HG03039 (cell line): ENCODE data around the gene GUK1.
"Not testable (repeated sequence)": the region's sequence is repeated elsewhere in the genome, so short reads cannot be mapped to it uniquely, and the experiment has no call there.

Source experiments
- ATAC-seq: cut with Tn5 transposase; IDR thresholded peaks from one replicate; pipeline ENCODE4 v1.9.1; 2021; ENCODE audit warnings: mild to moderate bottlenecking, moderate library complexity; ENCODE audit not compliant: unreplicated experiment

The GUK1 gene

DNA sequence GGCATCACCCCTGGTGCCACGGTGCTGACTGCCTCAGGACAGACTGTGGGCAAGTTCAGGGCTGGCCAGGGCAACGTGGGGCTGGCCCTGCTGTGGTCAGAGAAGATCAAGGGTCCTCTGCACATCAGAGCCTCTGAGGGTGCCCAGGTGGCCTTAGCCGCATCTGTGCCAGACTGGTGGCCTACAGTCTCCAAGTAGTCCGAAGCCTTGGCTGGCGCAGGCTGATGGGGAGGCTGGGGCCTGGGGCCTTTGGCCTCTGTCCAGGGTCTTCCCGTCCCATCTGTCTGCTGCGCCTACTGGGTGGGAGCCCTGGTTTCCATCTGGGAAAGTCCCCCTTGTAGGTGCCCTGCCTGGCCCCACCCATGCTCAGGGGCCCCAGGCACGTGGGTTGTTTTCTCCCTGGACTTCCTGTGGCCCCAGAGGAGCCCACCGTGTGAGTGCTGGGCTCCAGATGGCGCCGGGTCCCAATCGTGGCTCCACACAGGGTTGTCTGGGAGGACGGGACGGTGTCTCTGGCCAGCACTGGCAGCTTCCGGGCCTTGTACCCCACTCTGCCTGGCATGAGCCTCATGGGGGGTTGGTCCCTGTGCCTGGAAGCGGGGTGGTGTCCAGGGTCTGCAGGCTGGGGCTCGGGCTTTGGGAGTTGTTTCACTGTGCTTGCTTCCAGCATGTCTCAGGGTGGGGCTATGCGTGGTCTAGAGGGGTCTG lies 35.4 kb downstream of the GUK1 start:
- no peak for ATAC-seq

GRCh38 chr1:228176024-228176395 lies 35.9 kb downstream of the GUK1 start:
- no peak for ATAC-seq

GRCh38 chr1:228176461-228177182 lies 36.5 kb downstream of the GUK1 start:
- ATAC-seq: no peak

DNA sequence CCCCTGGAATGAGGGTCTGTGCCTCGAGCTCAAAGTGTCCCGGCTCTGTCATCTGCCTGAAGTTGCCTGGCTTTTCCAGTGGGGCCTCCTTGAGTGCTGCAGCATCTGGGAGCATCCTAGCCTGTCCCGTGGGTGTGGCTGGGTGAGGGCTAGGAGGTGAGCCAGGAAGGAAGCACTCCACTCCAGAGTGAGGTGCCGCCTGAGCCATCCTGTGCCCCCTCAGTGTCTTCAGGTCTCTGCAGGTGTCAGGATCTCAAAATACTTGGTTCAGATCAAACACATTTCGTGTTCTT lies 37.0 kb downstream of the GUK1 start:
- ATAC-seq: no peak

DNA sequence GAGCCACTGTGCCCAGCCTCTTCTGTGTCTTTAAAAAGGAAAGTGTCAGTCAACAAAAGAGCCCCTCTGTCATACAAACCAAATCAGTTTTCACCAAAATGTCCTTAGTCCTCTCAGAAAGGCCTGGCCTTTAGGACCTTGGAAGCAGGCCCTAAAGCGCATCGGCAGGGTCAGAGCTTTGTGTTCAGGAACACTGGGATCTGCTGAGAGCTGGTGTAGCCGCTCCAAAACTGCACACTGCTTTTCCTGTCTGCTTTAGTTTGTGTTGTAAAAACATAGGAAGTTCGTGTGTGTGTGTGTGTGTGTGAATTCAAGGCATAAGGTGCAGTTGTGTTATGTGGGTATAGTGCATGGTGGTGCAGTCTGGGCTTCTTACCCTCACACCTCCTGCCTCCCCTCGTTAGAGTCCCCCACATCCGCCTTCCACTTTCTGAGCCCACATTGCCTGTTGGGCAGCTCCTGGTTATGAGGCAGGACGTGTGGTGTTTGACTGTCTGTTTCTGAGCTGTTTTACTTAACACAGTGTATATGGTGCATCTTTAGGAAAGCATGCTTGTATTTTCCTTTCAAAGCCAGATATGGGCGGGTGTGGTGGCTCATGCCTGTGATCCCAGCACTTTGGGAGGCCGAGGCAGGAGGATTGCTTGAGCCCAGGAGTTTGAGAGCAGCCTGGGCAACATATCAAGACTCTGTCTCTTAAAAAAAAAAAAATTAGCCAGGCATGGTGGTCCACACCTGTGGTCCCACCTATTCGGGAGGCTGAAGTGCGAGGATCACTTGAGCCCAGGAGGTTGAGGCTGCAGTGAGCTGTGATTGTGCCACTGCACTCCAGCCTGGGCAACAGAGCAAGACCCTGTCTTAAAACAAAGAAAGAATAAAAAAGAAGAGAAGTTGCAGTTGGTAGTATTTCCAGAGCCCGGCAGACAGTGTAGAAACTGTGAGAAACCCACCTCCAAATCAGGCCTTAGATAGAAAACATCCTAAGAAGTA lies 37.9 kb downstream of the GUK1 start:
- ATAC-seq: no peak

DNA sequence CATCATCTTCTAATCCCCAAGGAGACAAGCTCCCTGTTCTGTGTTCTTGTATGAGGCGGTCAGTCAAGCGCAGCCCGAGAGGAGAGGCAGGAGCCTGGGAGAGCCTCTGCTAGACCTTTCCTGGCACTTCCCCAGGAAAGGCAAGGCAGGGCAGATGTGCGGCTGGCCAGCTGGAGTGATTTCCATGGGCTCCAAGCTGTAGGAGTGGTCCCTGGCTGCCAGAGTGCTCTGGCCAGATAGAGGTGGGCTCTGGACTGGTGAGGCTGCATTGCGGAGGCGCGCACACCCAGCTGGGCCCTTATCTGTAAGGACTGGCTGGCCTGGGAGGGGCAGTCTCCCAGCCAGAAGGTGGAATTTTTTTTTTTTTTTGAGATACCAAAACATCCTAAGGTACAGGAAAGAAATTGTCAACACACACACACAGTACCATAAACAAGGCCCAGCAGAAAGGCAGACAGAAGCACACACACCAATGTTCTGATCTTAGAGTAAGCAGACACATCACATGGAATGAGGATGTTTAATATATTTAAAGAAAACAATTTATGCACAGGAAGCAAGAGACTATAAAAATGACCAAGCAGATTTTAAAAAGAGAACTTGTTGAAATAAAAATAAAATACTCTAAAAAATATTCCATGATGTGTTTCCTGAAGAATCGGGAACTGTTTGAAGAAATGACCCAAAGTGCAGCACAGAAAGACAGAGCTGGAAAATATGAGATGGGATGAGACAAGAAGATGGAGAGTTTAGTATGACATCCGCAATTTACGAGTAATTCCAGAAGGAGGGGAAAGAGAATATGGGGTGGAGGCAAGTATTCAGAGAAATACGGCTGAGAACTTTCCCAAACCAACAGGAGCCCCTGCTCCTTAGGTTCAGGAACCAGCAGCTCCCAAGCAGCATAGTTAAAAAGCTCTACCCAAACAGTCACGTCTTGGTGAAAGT lies 38.9 kb downstream of the GUK1 start:
- no peak for ATAC-seq

- ATAC-seq: no peak
These were observed 40.3 kb downstream of the GUK1 start for GRCh38 chr1:228180271-228180958.

GRCh38 chr1:228180959-228181644 lies 41.0 kb downstream of the GUK1 start:
- no peak for ATAC-seq

DNA sequence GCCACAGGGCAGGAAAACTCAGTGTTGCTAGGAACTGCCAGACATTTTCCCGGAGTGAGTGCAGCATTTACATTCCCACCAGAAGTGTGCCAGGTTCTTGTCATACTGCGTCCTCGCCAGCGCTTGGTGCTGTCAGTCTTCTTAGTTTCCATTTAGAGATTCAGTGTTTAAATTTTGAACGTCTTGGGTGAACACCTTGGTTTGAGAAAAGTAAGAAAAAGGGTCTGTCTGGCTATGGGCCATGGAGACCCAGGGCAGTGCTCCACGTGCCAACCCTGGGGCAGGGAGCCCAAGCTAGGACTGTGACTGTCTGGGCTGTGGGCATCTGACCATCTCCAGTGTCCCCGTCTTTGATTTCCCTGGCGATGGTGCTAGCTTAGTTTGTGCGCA lies 41.6 kb downstream of the GUK1 start:
- no peak for ATAC-seq

GRCh38 chr1:228182296-228183030 lies 42.4 kb downstream of the GUK1 start:
- ATAC-seq: no peak

DNA sequence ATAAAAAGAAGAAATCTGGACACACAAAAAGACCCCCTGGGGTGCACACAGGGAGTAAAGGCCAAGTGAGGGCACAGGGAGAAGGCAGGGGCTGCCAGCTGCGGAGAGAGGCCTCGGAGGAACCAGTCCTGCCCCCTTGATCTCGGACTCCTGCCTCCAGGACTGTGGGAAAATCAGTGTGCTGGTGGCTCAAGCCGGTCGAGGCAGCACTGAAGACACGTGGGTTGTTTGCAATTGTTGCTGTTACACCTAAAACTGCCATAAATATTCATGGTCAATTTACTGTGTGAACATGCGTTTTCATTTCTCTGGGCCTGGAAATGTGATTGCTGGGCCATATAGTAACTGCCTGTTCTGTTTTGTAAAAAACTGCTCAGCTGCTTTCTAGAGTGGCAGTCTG lies 44.1 kb downstream of the GUK1 start:
- no peak for ATAC-seq

- no peak for ATAC-seq
These were observed 45.5 kb downstream of the GUK1 start for GRCh38 chr1:228185641-228185965.

DNA sequence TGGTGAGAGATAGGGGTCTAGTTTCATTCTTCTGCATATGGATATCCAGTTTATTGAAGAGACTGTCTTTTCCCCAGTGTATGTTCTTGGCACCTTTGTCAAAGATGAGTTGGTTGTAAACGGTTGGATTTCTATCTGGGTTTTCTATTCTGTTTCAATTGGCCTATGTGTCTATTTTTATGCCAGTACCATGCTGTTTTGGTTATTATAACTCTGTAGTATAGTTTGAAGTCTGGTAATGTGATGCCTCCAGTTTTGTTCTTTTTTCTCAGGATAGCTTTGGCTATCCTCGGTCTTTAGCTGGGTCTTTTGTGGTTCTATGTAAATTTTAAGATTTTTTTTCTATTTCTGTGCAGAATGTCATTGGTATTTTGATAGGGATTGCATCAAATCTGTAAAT lies 48.2 kb downstream of the GUK1 start:
- ATAC-seq: not testable (repeated sequence)

DNA sequence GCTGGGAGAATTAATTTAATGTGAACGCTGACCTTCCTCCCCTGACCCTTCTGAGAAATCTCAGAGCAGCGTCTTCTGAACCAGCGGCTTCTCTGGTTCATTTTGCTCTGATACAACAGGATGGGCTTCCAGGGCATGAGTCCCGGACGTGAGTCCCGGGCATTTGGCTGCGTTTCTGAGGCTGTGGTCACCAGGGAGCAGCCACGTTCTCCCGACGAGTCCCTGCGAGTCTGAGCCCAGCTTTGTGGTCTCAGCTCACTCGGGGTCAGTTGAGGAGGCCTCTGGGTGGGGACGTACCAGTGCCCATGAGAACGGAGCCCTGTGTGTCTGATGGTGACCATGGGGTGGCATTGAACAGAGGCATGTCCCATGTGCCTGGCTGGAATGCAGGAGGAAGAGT lies 50.1 kb downstream of the GUK1 start:
- no peak for ATAC-seq

GRCh38 chr1:228190778-228191177 lies 50.7 kb downstream of the GUK1 start:
- no peak for ATAC-seq

GRCh38 chr1:228194436-228194835 lies 54.4 kb downstream of the GUK1 start:
- ATAC-seq: no peak

DNA sequence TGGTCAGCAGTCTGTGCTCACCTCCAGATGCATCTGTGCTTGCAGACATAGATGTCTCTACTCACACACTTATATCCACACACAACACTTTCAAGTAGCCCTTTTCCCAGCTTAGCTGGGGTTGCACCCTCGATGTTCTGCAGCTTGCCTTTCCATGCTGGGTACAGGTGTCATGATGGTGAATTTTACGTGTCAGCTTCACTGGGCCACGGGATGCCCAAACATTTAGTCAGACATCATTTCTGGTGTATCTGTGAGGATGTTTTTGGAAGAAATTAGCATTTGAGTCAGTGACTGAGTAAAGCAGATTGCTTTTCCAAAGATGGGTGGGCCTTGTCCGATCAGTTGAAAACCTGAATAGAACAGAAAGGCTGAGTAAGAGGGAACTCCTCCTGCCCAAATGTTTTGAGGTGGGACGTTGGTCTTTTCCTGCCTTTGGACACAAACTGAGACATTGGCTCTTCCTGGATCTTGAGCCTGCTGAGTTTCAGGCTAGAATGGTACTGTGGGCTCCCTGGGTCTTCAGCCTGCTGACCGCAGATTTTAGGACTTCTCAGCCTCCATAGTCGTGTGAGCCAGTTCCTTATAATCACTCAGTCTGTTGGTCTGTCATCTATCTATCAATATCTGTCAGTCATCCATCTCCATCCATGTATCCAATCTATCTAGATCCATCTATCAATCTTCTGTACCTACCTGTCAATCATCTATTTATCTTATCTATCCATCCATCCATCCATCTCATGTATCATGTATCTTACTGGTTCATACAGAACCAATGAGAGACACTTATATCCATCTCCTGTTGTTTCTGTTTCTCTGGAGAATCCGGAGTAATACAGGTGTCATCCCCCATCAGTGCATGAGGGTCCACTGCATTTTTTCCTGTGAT lies 55.1 kb downstream of the GUK1 start:
- no peak for ATAC-seq
